ENCODE data around the gene KCNQ1.

Gene KCNQ1

GRCh38 chr11:2857918-2858317, 413.1 kb downstream of the KCNQ1 start:
- H3K4me2 ChIP-seq (ENCODE audit: low read length) = no peak overlapping the region
- H3F3A ChIP-seq (ENCODE audit: insufficient read depth, low read length) = no peaks in the 10 kb centered on the region
- H3K9me3 ChIP-seq (ENCODE audit: low read length) = no peaks in the 10 kb centered on the region
- no peak overlapping the region for H3K4me3 ChIP-seq (ENCODE audit: low read depth, low read length, poor library complexity, severe bottlenecking)
- no peaks in the 10 kb centered on the region for H3K79me2 ChIP-seq (ENCODE audit: insufficient read depth, low read length)
- no peaks in the 10 kb centered on the region for H3K36me3 ChIP-seq (ENCODE audit: insufficient read depth, low read length)
- peaks cover 12% of the 10 kb centered on the region for H3K27me3 ChIP-seq (ENCODE audit: insufficient read depth, low read length)
- H4K20me1 ChIP-seq (ENCODE audit: insufficient read depth, low read length) = no peaks in the 10 kb centered on the region
- H3K27ac ChIP-seq (ENCODE audit: low read depth, low read length, poor library complexity, severe bottlenecking) = no peak overlapping the region
- TF ChIP-seq CTCF (IDR thresholded peaks at IDR 0.05; ENCODE audit: low read length) = no peak
- TF ChIP-seq EZH2 (IDR thresholded peaks at IDR 0.05; ENCODE audit: borderline replicate concordance, low read length) = no peak
- H2AFZ ChIP-seq (ENCODE audit: low read length) = no peak overlapping the region
- no peaks in the 10 kb centered on the region for H3K9me2 ChIP-seq (ENCODE audit: low read depth, low read length)
- H3K4me1 ChIP-seq (ENCODE audit: insufficient read depth, low read length, severe bottlenecking) = no peaks in the 10 kb centered on the region
- H3K9ac ChIP-seq (ENCODE audit: low read length) = no peak overlapping the region

GRCh38 chr11:2858995-2859698, 414.3 kb downstream of the KCNQ1 start:
- Histone ChIP-seq H3K27ac (ENCODE audit: low read depth, low read length, poor library complexity, severe bottlenecking) (no peak overlapping the region), H3K36me3 (ENCODE audit: insufficient read depth, low read length) (no peaks in the 10 kb centered on the region), H4K20me1 (ENCODE audit: insufficient read depth, low read length) (no peaks in the 10 kb centered on the region), H3K9me2 (ENCODE audit: low read depth, low read length) (no peaks in the 10 kb centered on the region), H3K4me1 (ENCODE audit: insufficient read depth, low read length, severe bottlenecking) (no peaks in the 10 kb centered on the region), H3K4me3 (ENCODE audit: low read depth, low read length, poor library complexity, severe bottlenecking) (no peak overlapping the region), H2AFZ (ENCODE audit: low read length) (no peak overlapping the region), H3K9me3 (ENCODE audit: low read length) (no peaks in the 10 kb centered on the region), H3F3A (ENCODE audit: insufficient read depth, low read length) (no peaks in the 10 kb centered on the region), H3K9ac (ENCODE audit: low read length) (no peak overlapping the region), H3K79me2 (ENCODE audit: insufficient read depth, low read length) (no peaks in the 10 kb centered on the region), H3K27me3 (ENCODE audit: insufficient read depth, low read length) (peaks cover 12% of the 10 kb centered on the region), H3K4me2 (ENCODE audit: low read length) (no peak overlapping the region)
- TF ChIP-seq CTCF (IDR thresholded peaks at IDR 0.05; ENCODE audit: low read length) (no peak), EZH2 (IDR thresholded peaks at IDR 0.05; ENCODE audit: borderline replicate concordance, low read length) (no peak)

DNA sequence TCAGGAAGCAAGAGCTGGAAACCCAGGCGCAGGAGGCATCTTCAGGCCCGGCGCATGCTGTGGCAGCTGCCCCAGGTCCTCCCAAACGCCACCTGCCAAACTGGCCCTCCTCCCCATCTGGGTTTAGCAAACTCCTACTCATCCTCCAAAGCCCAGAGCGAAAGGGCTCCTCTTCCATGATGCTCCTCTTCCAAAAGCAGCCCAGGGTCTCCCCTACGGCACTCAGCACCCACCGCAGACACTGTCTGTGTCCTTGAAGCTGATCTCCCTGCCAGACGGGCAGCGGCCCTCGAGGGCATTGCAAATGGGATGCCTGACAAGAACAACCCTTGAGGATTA, 414.9 kb downstream of the KCNQ1 start:
- H3K4me3 ChIP-seq (ENCODE audit: low read depth, low read length, poor library complexity, severe bottlenecking) = no peak overlapping the region
- no peaks in the 10 kb centered on the region for H3K4me1 ChIP-seq (ENCODE audit: insufficient read depth, low read length, severe bottlenecking)
- H3K4me2 ChIP-seq (ENCODE audit: low read length) = no peak overlapping the region
- no peak overlapping the region for H3K9ac ChIP-seq (ENCODE audit: low read length)
- no peaks in the 10 kb centered on the region for H3F3A ChIP-seq (ENCODE audit: insufficient read depth, low read length)
- no peaks in the 10 kb centered on the region for H3K9me3 ChIP-seq (ENCODE audit: low read length)
- no peaks in the 10 kb centered on the region for H3K36me3 ChIP-seq (ENCODE audit: insufficient read depth, low read length)
- no peaks in the 10 kb centered on the region for H3K9me2 ChIP-seq (ENCODE audit: low read depth, low read length)
- H2AFZ ChIP-seq (ENCODE audit: low read length) = no peak overlapping the region
- no peaks in the 10 kb centered on the region for H4K20me1 ChIP-seq (ENCODE audit: insufficient read depth, low read length)
- no peak overlapping the region for H3K27ac ChIP-seq (ENCODE audit: low read depth, low read length, poor library complexity, severe bottlenecking)
- TF ChIP-seq CTCF (IDR thresholded peaks at IDR 0.05; ENCODE audit: low read length) (no peak), EZH2 (IDR thresholded peaks at IDR 0.05; ENCODE audit: borderline replicate concordance, low read length) (no peak)
- H3K79me2 ChIP-seq (ENCODE audit: insufficient read depth, low read length) = no peaks in the 10 kb centered on the region
- peaks cover 12% of the 10 kb centered on the region for H3K27me3 ChIP-seq (ENCODE audit: insufficient read depth, low read length)
